CD4-positive, alpha-beta T cell treated with Interferon alpha-2 for 1 hour (primary cell): ENCODE data around the gene ELF3.
"Not testable (repeated sequence)": the region's sequence is repeated elsewhere in the genome, so short reads cannot be mapped to it uniquely, and the experiment has no call there.

Experiments used
- DNase-seq, 2 donors: peaks; one replicate each; pipeline ENCODE4 v3.0.0-alpha.2; 2020 to 2022

The ELF3 gene

GRCh38 chr1:202036595-202037387 lies 26.4 kb downstream of the ELF3 start:
- DNase-seq, result no peak

GRCh38 chr1:202037706-202038296 lies 27.4 kb downstream of the ELF3 start:
- no peak for DNase-seq

- DNase-seq, result no peak
Observed at GRCh38 chr1:202038688-202039346, 28.4 kb downstream of the ELF3 start.

GRCh38 chr1:202045705-202046104 lies 35.3 kb downstream of the ELF3 start:
- no peak for DNase-seq

GRCh38 chr1:202046227-202046626 lies 35.8 kb downstream of the ELF3 start:
- DNase-seq, result no peak

GRCh38 chr1:202046748-202047708 lies 36.6 kb downstream of the ELF3 start:
- DNase-seq, result no peak

- DNase-seq, result no peak
Observed at GRCh38 chr1:202047977-202048376, 37.6 kb downstream of the ELF3 start.

- no peak for DNase-seq
Observed at GRCh38 chr1:202049129-202049528, 38.7 kb downstream of the ELF3 start.

GRCh38 chr1:202054094-202054493 lies 43.7 kb downstream of the ELF3 start:
- no peak for DNase-seq

GRCh38 chr1:202054673-202055072 lies 44.3 kb downstream of the ELF3 start:
- not testable (repeated sequence) for DNase-seq

- DNase-seq, result no peak
Observed at GRCh38 chr1:202056644-202057334, 46.4 kb downstream of the ELF3 start.

GRCh38 chr1:202057335-202057704 lies 46.9 kb downstream of the ELF3 start:
- not testable (repeated sequence) for DNase-seq

- DNase-seq, result no peak
Observed at GRCh38 chr1:202058001-202058908, 47.9 kb downstream of the ELF3 start.

- DNase-seq, result no peak
Observed at GRCh38 chr1:202061055-202061454, 50.7 kb downstream of the ELF3 start.

GRCh38 chr1:202061787-202062186 lies 51.4 kb downstream of the ELF3 start:
- not testable (repeated sequence) for DNase-seq

- not testable (repeated sequence) for DNase-seq
Observed at GRCh38 chr1:202062636-202063035, 52.2 kb downstream of the ELF3 start.

- DNase-seq, result no peak
Observed at GRCh38 chr1:202063093-202063492, 52.7 kb downstream of the ELF3 start.

- not testable (repeated sequence) for DNase-seq
Observed at GRCh38 chr1:202064889-202065312, 54.5 kb downstream of the ELF3 start.
